GM21786 (cell line): ENCODE results near the gene PRDX2.
"Not testable (repeated sequence)": the region's sequence is repeated elsewhere in the genome, so short reads cannot be mapped to it uniquely, and the experiment has no call there.

Experiments used
- ATAC-seq: cut with Tn5 transposase; IDR thresholded peaks from one replicate; pipeline ENCODE4 v1.9.1; 2021; ENCODE audit not compliant: unreplicated experiment

The PRDX2 gene

DNA sequence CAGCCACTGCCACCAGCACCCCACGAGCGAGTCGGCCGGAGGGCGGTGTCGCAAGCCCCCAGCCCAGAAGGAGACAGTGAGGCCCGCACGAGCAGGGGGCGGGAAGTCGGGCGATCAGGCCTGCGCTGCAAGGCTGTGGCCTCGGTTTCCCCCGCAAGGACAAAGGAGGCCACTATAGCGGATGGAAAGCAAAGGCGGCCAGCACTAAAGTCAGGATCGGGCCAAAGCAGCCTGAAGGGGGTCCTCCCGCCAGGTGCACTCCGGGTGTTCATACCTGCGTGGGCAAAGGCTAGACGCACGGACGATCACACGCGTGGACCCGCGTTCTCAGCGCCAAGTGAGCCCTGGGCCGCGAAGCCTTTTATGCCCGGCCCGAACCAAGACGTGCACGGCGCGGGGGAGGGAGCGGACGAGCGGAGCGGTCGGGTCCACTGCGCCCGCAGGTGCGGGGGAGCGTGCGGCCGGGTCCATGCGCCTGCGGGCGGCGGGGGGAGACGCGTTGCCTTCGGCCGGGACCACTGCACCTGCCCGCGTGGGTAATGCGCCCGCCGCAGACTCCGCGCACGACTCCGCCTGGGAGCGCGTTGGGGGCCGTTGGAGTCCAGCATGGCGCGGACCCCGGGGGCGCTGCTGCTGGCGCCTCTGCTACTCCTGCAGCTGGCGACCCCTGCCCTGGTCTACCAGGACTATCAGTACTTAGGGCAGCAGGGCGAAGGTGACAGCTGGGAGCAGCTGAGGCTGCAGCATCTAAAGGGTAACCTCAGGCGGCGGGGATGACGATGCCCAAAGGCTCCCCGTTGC lies at the start of gene PRDX2, which contains the start of gene THSD8:
Gene PRDX2, minus strand, starts transcription at position 335 of the 801 bp plus-strand sequence. CDS start 539 bp downstream, outside the sequence.
Gene THSD8, plus strand, starts transcription at position 604 of the 801 bp plus-strand sequence. Its CDS starts 3 bp downstream, at position 607.
- no peak for ATAC-seq

DNA sequence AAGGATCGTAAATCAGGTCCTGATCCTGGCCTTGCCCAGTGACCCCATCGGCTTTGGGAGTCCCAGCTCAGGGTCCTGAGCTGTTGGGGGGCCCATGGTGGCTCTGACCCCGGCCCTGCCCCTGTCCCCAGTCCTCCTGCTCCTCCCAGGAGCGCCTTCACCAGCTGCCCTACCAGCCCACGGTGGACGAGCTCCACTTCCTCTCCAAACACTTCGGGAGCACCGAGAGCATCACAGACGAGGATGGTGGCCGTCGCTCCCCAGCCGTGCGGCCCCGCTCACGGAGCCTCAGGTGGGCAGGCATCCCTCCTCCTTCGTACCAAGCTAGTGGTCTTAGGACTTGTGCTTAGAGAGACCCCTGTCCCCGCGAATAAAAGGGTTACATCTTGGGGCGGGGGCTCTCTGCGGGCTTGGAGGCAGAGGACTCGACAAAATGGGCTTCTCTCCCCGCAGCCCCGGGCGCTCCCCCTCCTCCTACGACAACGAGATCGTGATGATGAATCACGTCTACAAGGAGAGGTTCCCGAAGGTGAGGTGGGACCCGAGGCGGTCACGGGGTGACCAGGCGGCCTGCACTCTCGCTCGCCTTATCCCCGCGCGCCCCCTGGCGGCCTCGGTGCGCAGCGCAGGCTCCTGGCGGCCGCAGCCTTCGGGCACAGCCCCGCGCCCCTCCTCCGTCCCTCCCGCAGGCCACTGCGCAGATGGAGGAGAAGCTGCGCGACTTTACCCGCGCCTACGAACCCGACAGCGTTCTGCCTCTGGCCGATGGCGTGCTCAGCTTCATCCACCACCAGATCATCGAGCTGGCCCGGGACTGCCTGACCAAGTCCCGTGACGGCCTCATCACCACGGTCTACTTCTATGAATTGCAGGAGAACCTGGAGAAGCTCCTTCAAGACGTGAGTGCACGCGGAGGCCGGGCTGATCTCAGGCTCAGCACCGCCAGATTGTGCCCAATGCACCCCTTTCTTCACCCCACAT lies 45.8 kb upstream of the PRDX2 start:
- ATAC-seq: no peak

DNA sequence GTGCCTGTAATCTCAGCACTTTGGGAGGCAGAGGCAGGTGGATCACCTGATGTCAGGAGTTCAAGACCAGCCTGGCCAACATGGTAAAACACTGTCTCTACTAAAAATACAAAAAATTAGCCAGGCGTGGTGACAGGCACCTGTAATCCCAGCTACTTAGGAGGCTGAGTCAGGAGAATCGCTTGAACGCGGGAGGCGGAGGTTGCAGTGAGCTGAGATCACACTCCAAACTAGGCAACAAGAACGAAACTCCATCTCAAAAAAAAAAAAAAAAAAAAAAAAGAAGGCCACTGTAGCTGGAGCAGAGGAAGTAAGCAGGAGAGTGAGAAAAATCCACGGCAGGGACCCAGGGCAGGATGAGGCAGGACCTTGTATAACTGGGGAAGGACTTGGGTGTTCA lies 45.0 kb upstream of the PRDX2 start:
- ATAC-seq: not testable (repeated sequence)

DNA sequence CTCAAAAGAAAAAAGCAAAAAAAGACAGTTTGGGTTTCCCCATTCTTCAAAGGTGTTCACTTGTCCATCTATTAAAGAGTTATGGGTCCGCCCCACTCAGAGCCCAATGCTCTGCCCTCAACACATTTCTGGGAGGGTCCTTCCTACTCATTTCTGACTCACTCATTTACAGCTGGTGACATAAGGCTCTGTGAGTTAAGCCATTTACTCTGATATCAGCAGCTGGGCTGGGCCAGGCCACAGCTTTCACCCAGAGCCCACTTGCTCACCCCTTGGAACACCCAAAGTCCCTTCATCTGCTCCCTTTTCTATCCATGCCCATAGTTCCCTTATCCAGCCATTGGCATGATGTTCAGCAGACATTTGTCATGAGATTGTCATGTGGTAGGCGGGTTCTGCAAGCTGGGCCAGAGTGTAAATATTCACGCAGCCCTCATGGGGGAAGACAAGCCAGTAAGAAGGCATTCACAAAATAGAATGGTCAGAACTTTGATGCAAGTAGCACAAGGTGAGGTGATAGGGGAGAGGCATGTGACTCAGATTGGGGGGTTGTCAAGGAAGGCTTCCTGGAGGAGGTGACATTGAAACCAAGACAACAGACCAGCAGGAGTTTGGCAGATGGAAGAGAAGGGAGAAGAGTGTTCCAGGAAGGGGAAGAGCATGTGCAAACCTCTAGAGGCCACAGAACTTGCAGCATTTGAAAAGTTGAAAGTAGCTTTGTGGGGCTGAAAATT lies 42.6 kb upstream of the PRDX2 start:
- no peak for ATAC-seq

- ATAC-seq: no peak
These were observed 41.7 kb upstream of the PRDX2 start for GRCh38 chr19:12843328-12843727.

- ATAC-seq: no peak
These were observed 40.9 kb upstream of the PRDX2 start for GRCh38 chr19:12842511-12842910.

GRCh38 chr19:12841094-12841493 lies 39.5 kb upstream of the PRDX2 start:
- ATAC-seq: no peak

- no peak for ATAC-seq
These were observed 38.8 kb upstream of the PRDX2 start for GRCh38 chr19:12840091-12841079.

- no peak for ATAC-seq
These were observed 37.5 kb upstream of the PRDX2 start for GRCh38 chr19:12838886-12839756.

- ATAC-seq: no peak
These were observed 36.7 kb upstream of the PRDX2 start, which contains the start of gene MAST1 for GRCh38 chr19:12838182-12838885. Gene MAST1, plus strand, starts transcription at chr19:12838515. Its CDS starts 58 bp downstream, at chr19:12838573.

DNA sequence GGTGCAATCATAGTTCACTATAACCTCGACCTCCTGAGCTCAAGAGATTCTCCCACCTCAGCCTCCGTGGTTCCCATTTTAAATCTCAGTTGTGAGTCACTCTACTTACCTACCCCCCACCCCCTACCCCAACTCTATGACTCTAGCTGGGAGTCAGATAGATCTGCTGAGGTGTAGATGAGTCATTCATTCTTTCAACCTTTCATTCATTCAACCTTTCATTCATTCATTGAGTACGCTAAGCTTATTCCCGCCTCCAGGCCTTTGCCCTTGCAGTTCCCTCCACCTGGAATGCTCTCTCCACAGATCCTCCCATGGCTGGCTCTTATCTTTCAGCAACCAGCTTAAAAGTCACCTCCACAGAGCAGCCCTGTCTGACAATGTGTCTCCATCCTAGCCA lies 35.6 kb upstream of the PRDX2 start:
- ATAC-seq: no peak

GRCh38 chr19:12836529-12836863 lies 34.9 kb upstream of the PRDX2 start:
- no peak for ATAC-seq

DNA sequence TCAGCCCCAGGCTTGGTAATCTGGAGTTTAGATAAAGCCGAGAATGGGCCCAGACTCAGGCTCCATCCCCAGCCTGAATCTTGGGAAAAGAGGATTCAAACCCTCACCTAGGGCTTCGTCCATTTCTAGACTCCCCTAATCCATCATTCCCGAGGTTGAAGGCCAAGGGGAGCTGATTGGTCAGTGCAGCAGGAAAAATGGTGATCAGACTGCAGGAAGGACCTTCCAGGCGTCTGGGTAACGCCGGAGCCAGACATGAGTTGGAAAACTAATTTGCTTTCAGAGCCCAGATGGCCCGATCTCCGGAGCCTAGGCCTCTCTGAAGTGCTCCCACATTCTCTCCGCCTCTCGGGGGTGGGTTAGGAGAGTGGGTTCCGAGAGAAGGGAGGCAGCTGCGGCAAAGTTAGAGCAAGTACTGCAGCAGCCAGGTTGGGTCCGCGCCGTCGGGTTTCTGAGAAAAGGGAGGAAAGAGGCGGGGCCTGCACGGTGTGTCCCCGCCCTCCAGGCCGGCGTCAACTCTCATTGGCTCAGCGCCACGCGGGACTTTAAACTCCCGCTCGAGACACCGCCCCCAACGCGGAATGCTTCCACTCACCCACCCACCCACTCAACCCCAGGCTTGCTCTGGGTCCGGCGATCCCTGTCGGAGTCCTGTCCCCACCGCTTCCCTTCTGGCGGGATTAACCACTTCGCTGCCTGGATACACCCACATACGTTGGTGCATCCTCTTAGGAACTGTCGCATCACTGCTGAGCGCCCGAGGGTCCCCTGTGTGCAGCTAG lies 33.6 kb upstream of the PRDX2 start:
- no peak for ATAC-seq

- no peak for ATAC-seq
These were observed 33.0 kb upstream of the PRDX2 start, which contains the start of gene RTBDN for GRCh38 chr19:12834566-12834943. Gene RTBDN, minus strand, starts transcription at chr19:12834579. Its CDS starts 4,600 bp downstream, at chr19:12829979.

DNA sequence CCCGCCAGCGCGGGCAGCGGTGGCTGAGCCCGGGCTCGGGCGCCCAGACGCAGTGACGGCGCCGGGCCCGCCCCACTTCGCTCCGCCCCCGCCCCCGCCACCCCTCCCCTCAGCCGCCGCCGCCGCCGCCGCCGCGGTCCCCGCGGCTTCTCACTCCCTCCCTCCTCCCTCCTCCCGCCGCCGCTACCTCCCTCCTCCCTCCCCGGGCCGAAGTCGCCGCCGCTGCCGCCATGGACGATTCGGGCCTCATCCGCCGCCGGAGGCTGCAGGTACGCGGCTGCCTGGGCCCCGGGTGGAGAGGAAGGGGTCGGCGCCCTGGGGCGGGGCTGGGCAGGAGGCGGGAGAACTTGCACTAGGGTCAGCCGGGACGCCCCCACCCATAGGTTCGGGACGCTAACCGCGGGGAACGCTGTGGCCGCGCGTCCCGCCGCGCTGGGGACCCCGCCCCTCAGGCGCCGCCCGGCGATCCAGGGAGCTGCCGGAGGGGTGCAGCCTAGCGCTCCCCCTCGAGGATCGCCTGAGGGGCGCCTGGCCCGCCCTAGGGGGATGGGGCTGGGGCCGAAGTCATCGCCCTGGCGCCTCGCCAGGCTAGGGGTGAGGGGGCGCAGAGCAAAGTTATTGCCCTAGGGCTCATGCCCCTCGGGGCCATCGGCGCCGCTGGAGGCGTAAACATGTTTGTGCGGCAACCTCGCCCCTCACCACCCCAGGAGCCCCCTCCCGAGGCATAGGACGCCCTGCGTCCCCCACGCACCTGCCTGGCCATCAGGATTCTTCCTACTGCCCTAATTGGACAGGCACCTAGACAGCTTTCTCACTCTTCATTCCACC lies 32.4 kb upstream of the PRDX2 start:
- ATAC-seq: no peak

DNA sequence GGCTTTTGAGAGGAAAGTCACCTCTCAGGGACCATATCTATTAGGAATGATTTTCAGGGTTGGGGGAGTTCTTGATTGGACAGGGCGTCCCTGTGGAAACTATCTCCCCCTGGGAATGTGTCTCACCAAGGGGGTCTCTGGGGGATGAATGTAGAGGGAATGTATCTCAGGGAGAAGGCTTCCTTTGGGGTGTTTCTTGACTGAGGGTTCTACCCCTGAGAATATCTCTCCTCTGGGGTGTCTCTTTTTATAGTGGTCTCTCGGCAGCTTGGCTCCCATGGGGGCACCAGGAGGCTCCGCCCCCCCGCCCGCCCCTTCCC lies 31.8 kb upstream of the PRDX2 start:
- ATAC-seq: no peak

GRCh38 chr19:12828494-12828893 lies 26.9 kb upstream of the PRDX2 start:
- no peak for ATAC-seq
